Mucosa of stomach (tissue), 1 donor: ENCODE measurements around the gene FAAP20.
"Not testable (repeated sequence)": the region's sequence is repeated elsewhere in the genome, so short reads cannot be mapped to it uniquely, and the experiment has no call there.

Experiments
- H3K27me3 ChIP-seq: one replicate; pipeline ENCODE4 v1.7.0; 2013; ENCODE audit warnings: mild to moderate bottlenecking, low read length; ENCODE audit not compliant: control insufficient read depth, insufficient read depth
- H3K36me3 ChIP-seq: one replicate; pipeline ENCODE4 v1.7.0; 2013; ENCODE audit warnings: low read length; ENCODE audit not compliant: control insufficient read depth, insufficient read depth
- H3K4me1 ChIP-seq: one replicate; pipeline ENCODE4 v1.7.0; 2013; ENCODE audit warnings: mild to moderate bottlenecking, low read length; ENCODE audit not compliant: control insufficient read depth, insufficient read depth
- H3K4me3 ChIP-seq: one replicate; pipeline ENCODE4 v1.7.0; 2013; ENCODE audit warnings: low read length
- H3K9ac ChIP-seq: one replicate; pipeline ENCODE4 v1.7.0; 2013; ENCODE audit warnings: mild to moderate bottlenecking, low read length, moderate library complexity
- H3K9me3 ChIP-seq: one replicate; pipeline ENCODE4 v1.7.0; 2013; ENCODE audit warnings: mild to moderate bottlenecking, low read length, moderate library complexity; ENCODE audit not compliant: control insufficient read depth
- donor health status: Pancreatic carcinoma.

Gene FAAP20

GRCh38 chr1:2151911-2152310, 42.7 kb downstream of the FAAP20 start:
- Histone ChIP-seq H3K36me3 (peaks cover 4% of the 10 kb centered on the region), H3K9ac (no peak overlapping the region), H3K4me1 (no peaks in the 10 kb centered on the region), H3K9me3 (no peaks in the 10 kb centered on the region), H3K4me3 (no peak overlapping the region), H3K27me3 (no peaks in the 10 kb centered on the region)

GRCh38 chr1:2151252-2151651, 43.3 kb downstream of the FAAP20 start:
- no peaks in the 10 kb centered on the region for H3K4me1 ChIP-seq

DNA sequence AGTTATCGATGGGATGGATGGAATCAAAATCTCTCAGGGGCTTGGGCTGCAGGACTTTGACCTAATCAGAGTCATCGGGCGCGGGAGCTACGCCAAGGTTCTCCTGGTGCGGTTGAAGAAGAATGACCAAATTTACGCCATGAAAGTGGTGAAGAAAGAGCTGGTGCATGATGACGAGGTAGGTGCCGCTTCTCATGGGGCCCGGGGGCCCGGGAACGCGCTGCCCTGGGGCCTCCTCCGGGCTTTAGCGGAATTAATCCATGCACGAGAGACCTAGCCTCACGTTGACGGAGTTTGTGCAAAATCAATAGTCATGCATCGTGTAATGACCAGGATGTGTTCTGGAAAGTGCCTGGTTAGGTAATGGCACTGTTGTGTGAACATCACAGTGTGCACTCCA, 43.8 kb downstream of the FAAP20 start:
- no peaks in the 10 kb centered on the region for H3K4me1 ChIP-seq
- H3K27me3 ChIP-seq = no peaks in the 10 kb centered on the region
- H3K9me3 ChIP-seq = no peaks in the 10 kb centered on the region
- no peak overlapping the region for H3K9ac ChIP-seq
- H3K36me3 ChIP-seq = peaks cover 7% of the 10 kb centered on the region
- no peak overlapping the region for H3K4me3 ChIP-seq

More at GRCh38 chr1:2151252-2151651, 43.3 kb downstream of the FAAP20 start:
- Histone ChIP-seq H3K27me3 (no peaks in the 10 kb centered on the region), H3K9me3 (no peaks in the 10 kb centered on the region), H3K36me3 (peaks cover 4% of the 10 kb centered on the region), H3K4me3 (no peak overlapping the region), H3K9ac (no peak overlapping the region)

DNA sequence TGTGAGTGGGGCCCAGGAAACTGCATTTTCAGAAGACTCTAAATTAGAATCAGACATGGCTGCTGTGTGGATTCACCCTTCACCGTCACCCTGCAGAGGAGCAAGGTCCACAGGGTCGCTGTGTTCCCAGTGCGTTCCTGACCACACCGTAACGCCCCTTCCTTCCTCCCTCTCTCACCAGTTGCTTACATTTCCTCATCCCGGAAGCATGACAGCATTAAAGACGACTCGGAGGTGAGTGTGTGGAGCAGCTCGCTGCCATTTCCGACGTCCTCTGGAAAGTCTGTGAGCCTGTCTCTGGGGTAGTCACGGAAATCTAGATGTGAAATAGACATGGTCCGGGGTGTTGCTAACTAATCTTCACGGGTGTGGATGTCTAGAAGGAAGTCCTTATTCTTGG, 45.9 kb downstream of the FAAP20 start:
- peaks cover 4% of the 10 kb centered on the region for H3K36me3 ChIP-seq
- H3K4me1 ChIP-seq = no peaks in the 10 kb centered on the region

DNA sequence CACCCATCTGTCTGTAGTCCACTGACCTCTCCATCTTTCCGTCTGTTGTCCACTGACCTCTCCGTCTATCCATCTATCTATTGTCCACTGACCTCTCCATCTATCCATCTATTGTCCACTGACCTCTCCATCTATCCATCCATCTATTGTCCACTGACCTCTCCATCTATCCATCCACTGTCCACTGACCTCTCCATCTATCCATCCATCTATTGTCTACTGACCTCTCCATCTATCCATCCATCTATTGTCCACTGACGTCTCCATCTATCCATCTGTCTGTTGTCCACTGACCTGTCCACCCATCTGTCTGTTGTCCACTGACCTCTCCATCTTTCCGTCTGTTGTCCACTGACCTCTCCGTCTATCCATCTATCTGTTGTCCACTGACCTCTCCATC, 46.7 kb downstream of the FAAP20 start:
- H3K4me3 ChIP-seq, H3K36me3 ChIP-seq, H3K27me3 ChIP-seq, H3K9ac ChIP-seq, H3K9me3 ChIP-seq, H3K4me1 ChIP-seq: not testable (repeated sequence)

More for the DNA sequence above, 45.9 kb downstream of the FAAP20 start:
- Histone ChIP-seq H3K27me3 (no peaks in the 10 kb centered on the region), H3K4me3 (no peak overlapping the region), H3K9me3 (no peaks in the 10 kb centered on the region), H3K9ac (no peak overlapping the region)

DNA sequence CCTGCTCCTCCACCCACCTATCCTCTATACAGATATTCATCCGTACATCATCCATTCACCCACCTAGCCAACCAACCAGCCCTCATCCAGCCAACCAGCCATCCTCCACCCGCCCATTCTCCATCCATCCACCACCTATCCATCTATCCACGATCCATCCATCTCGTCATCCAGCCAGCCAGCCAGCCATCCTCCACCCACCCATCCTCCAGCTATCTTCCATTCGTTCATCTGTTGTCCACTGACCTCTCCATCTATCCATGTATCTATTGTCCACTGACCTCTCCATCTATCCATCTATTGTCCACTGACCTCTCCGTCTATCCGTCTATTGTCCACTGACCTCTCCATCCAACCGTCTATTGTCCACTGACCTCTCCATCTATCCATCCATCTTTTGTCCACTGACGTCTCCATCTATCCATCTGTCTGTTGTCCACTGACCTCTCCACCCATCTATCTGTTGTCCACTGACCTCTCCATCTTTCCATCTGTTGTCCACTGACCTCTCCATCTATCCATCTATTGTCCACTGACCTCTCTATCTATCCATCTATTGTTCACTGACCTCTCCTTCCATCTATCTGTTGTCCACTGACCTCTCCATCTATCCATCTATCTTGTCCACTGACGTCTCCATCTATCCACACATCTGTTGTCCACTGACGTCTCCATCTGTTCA, 47.6 kb downstream of the FAAP20 start:
- peaks cover 4% of the 10 kb centered on the region for H3K36me3 ChIP-seq

GRCh38 chr1:2145946-2146835, 48.4 kb downstream of the FAAP20 start:
- Histone ChIP-seq H3K36me3 (peaks cover 4% of the 10 kb centered on the region), H3K4me3 (no peak overlapping the region), H3K4me1 (no peaks in the 10 kb centered on the region)

More for the DNA sequence above, 47.6 kb downstream of the FAAP20 start:
- no peaks in the 10 kb centered on the region for H3K4me1 ChIP-seq
- no peaks in the 10 kb centered on the region for H3K27me3 ChIP-seq
- no peak overlapping the region for H3K4me3 ChIP-seq
- H3K9ac ChIP-seq = no peak overlapping the region
- no peaks in the 10 kb centered on the region for H3K9me3 ChIP-seq

DNA sequence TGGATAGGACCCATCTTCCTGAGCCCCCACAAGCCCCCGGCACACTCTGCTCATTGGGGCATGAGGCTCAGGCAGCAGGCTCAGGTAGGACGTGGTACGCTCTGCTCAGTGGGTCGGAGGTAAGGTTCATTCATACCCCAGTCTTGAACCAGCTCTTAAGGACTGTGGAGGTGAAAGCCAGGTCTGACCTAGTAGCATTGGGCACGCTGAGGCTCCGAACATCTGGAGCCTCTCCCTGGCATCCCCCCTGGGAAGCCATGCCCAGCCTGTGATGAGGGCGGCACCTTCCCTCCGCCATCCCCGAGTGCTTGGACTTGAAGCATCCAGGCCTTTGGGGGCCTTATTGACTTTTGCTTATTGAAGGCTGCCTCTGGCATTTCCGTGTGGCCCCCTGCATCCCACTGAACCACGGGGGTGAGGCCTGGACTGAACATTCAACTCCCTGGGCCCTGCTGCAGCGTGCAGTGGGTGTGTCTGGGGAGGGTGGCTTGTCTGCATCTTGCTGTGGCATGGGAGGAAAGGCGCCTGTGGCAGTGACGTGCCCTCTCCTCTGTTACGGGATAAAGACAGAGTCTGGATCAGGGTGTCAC, 50.0 kb downstream of the FAAP20 start:
- Histone ChIP-seq H3K4me1 (peaks cover 5% of the 10 kb centered on the region), H3K36me3 (peaks cover 4% of the 10 kb centered on the region)

More at GRCh38 chr1:2145946-2146835, 48.4 kb downstream of the FAAP20 start:
- H3K27me3 ChIP-seq = no peaks in the 10 kb centered on the region
- H3K9ac ChIP-seq = no peak overlapping the region
- no peaks in the 10 kb centered on the region for H3K9me3 ChIP-seq

DNA sequence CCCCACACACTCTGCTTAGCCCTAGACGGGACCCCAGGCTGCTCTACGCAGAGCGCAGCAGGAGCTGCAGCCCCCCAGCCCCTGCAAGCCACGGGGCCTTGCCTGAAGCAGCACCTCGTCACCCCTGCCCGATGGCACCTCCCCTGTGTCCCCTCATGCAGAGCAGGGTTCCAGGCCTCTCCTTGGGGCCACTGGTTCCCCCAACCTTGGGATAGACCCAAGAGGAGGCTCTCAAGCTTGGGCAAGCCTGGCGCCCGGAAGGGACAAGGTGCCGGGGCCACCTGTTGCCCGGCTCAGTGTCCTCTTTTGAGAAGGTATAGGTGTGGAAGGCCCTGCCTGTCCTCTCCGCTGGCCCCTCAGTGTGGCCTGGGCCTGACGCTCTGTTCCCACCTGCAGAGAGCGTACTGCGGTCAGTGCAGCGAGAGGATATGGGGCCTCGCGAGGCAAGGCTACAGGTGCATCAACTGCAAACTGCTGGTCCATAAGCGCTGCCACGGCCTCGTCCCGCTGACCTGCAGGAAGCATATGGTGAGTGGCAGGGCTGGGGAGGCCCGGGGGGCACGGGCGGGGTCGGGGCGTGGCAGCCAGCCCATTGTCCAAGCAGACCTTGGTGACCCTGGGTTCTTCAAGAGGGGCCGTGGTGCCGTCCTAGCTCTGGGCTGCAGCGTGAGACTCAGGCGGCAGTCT, 50.6 kb downstream of the FAAP20 start:
- H3K4me3 ChIP-seq = no peak overlapping the region
- no peak overlapping the region for H3K9ac ChIP-seq
- H3K36me3 ChIP-seq = peaks cover 4% of the 10 kb centered on the region
- no peaks in the 10 kb centered on the region for H3K27me3 ChIP-seq
- peaks cover 7% of the 10 kb centered on the region for H3K4me1 ChIP-seq
- no peaks in the 10 kb centered on the region for H3K9me3 ChIP-seq

More for the DNA sequence above, 50.0 kb downstream of the FAAP20 start:
- Histone ChIP-seq H3K27me3 (no peaks in the 10 kb centered on the region), H3K4me3 (no peak overlapping the region), H3K9me3 (no peaks in the 10 kb centered on the region), H3K9ac (no peak overlapping the region)

GRCh38 chr1:2141025-2141424, 53.5 kb downstream of the FAAP20 start:
- H3K9me3 ChIP-seq = no peaks in the 10 kb centered on the region
- peaks cover 27% of the 10 kb centered on the region for H3K4me1 ChIP-seq

More at GRCh38 chr1:2141025-2141424, 53.5 kb downstream of the FAAP20 start:
- no peak overlapping the region for H3K4me3 ChIP-seq
- H3K27me3 ChIP-seq = no peaks in the 10 kb centered on the region
- H3K9ac ChIP-seq = no peak overlapping the region
- H3K36me3 ChIP-seq = peaks cover 3% of the 10 kb centered on the region
